NCI-H1930 (cell line): ENCODE measurements around the gene MARK1.
"Not testable (repeated sequence)": the region's sequence is repeated elsewhere in the genome, so short reads cannot be mapped to it uniquely, and the experiment has no call there.

Experiments
- DNase-seq, 2 experiments: peaks; one replicate each; lab custom pipeline; 2025; lab: John Stamatoyannopoulos, UW

Gene MARK1

DNA sequence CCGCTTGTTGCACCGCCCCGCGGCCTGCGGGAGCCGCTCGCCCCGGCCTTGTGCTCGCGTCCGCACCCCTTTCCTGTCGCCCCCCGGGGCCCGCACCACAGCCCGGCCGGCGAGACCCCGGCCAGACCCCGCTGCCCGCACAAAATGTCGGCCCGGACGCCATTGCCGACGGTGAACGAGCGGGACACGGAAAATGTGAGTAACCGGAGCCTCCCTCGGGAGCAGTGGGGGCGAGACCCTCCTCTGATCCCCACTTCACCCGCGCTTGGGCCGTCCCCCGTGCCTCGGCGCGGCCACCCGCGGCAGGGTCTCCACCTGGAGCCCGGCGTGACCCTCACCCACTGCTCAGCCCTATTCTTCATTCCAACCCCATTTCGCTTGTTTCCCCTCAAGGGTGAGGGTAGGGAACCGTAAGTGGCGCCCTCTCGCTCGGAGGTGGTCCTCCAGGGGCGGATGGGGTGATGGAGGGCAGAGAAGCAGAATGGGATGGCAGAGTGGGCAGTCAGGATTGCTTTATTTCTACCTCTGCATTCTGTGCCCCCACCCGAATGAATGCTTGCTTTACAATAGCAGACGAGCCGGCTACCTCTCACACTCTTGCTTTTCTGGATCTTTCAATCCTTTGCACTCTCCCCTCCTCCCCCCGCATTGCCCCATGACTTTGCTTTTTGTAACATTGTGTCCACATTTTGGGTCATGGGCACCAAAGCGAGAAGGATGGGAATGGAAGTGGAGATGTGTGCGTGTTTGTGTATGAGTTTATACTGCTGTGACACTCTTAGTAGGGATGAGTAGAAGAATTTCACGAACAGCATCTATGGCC is 954 bp downstream of the MARK1 start:
- peak in 1 of 2 experiments; percentile 43 for DNase-seq

GRCh38 chr1:220529521-220530020 is 1.6 kb downstream of the MARK1 start:
- DNase-seq: no peak

DNA sequence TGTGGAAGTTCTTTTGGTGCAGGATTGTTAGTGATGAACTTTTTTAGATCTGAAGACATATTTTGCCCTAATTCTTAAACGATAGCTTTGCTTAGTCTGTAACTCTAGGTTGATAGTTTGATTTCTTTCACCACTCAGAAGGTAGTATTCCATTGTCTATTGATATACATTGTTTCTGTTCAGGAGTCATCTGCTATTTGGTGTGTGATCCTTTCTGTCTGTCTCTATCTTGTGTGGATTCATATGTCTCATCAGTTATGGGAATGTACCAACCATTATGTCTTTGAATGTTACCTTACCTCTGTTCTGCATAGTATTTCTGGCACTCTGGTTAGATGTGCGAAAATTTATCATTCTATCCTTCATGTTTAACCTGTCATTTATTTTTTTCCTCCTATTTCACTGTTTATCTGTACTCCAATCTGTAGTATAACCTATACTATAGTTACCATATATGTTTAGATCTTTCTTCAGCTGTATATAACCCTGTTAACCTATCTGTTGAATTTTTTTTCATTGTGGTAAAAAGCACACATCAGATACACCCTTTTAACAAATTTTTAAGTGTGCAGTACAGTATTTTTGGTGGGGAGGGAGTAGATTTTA is 5.7 kb downstream of the MARK1 start:
- no peak for DNase-seq

- no peak for DNase-seq
These were observed 17.0 kb downstream of the MARK1 start for GRCh38 chr1:220544901-220545303.

GRCh38 chr1:220550811-220551399 is 23.0 kb downstream of the MARK1 start:
- no peak for DNase-seq

- no peak for DNase-seq
These were observed 23.8 kb downstream of the MARK1 start for GRCh38 chr1:220551718-220552117.

DNA sequence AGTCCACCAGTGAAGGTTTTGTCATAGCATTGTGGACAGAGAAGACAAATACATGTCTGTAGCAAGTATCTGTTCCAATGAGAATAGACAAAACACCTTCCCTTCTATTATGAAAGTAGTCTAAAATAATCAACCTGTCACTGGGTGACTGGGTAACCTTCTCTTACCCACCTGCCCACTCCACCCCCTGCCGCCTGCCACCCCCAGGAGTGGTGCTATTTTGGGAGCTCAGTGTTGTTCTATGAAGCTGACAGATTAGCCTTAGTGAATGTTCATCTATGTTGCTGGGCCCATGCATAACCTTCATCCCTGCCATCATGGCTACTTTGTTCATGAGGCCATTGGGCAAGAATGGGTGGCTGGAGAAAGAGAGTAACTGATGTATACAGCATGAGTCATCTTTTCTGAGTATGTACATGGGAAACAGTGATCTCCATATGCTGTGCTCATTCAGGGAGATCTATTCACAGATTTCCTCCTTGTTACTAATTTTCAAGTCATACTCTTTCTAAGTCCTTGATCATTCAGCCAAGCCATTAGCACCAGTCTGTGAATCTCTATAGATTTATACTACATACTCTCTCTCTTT is 24.8 kb downstream of the MARK1 start:
- no peak for DNase-seq

DNA sequence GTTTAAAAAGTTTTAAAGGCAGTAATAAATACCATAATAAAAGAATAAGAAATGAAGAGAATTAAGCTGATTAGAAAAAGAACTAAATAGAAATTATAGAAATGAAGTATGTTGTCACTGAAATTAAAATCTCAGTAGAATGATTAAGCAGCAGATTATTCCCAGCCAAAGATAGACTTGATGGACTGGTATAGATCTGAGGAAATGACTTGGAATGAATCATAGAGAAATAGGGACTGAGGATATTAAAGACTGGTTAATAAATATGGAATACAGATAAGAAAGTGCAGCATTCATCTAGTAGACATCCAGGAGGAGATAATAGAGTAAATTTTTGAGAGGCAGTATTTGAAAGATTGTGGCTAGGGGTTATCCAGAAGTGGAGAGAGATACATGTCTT is 28.7 kb downstream of the MARK1 start:
- DNase-seq: no peak

DNA sequence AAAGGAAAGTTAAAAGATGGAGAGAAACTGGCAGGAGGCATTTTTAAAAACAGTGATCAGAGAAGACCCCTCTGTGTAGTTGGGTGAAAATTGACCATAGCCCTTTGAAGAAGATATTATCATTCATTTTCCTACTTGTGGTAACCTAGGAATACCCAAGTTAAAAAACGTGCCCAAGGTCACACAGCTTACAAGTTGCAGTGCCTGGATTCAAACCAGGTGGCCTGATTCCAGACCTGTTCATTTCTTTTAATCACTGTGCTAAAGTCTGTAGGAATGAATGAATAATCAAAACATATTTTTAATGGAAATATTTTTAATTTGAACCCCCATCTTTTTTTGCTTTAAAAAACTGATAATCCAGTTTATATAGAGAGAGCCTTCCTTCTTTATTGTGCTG is 35.6 kb downstream of the MARK1 start:
- DNase-seq: no peak

- no peak for DNase-seq
These were observed 36.3 kb downstream of the MARK1 start for GRCh38 chr1:220564216-220564615.

DNA sequence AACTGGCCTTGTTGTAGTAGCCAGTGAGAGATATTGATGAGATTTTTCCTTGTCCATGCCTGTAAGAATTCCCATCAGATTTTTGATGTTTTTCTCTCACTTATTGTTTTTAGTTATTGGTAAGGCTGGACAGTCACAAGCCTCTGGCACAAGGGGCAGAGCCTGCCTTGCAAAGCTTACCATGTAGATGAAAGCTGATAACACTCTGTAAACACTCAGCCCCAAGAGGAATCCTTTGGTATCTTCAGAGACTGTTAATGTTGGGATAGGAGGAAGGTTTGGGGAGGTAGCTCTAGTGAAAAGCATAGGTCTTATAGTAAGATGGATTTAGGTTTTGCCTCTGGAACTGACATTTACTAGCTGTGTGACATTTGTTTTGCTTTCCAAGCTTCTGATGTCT is 37.7 kb downstream of the MARK1 start:
- DNase-seq: no peak

- no peak for DNase-seq
These were observed 38.9 kb downstream of the MARK1 start for GRCh38 chr1:220566869-220567268.

- no peak for DNase-seq
These were observed 44.5 kb downstream of the MARK1 start for GRCh38 chr1:220572416-220572815.

DNA sequence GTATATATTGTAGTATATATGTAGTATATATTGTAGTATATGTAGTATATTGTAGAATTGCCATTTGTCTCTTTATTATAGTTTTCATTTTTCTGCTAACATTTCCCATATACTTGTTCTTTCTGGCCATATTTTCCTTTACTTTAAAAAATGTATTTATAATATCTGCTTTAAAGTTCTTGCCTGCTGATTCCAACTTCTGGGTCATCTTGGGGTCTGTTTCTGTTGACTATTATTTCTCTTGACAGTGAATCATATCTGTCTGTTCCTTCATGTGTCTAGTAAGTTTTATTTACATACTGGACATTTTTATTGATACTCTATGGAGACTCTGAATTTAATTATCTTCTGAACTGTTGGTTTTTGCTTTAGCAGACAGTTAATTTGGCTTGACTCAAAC is 45.9 kb downstream of the MARK1 start:
- DNase-seq: no peak

DNA sequence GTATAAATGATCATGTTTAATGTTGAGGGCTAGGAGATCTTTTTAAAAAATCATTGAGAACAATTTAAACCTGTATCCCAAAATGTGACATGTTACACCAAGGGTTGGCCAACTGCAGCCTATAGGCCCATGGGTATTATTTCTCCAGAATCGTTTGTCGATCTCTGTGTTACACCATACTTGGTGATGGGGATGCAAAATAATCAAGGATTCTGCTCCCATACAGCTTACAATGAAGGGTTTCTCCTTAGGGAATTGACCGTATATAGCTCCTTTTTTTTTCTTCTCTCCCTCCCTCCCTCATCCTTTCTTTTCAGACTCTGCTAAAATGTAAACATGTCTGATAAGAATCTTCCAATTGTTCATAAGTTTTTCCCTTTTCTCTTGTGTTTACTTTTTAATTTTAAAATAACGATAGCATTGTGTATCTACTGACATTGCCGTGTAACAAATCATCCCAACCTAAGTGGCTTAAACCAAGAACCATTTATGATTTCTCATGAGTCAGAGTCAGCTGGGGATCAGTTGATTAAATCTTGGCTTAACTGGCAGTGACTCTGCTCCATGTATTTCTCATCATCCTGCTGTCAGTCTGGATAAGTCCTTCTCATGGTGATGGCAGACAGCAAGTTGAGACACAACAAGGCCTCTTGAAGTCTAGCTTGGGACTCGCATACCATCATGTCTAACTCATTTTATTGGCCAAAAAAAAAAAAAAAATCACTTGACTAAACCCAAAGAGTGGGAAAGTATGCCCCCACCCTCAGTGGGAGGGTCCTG is 48.0 kb downstream of the MARK1 start:
- DNase-seq: no peak

- no peak for DNase-seq
These were observed 50.0 kb downstream of the MARK1 start for GRCh38 chr1:220577926-220578325.

- DNase-seq: peak in 1 of 2 experiments; percentile 13
These were observed 51.4 kb downstream of the MARK1 start for GRCh38 chr1:220579317-220579716.

- DNase-seq: no peak
These were observed 64.8 kb downstream of the MARK1 start for GRCh38 chr1:220592714-220593113.

DNA sequence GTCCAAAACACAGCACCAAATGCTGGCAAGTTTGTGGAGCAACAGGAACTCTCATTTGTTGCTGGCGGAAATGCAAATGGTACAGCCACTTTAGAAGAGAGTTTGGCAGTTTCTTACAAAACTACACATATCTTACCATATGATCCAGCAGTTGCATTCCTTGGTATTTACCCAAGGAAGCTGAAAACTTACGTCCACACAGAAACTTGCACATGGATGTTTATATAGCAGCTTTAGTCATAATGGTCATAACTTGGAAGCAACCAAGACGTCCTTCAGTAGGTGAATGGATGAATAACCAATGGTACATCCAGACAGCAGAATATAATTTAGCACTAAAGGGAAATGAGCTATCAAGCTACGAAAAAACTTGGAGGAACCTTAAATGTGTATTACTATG is 66.4 kb downstream of the MARK1 start:
- DNase-seq: no peak

DNA sequence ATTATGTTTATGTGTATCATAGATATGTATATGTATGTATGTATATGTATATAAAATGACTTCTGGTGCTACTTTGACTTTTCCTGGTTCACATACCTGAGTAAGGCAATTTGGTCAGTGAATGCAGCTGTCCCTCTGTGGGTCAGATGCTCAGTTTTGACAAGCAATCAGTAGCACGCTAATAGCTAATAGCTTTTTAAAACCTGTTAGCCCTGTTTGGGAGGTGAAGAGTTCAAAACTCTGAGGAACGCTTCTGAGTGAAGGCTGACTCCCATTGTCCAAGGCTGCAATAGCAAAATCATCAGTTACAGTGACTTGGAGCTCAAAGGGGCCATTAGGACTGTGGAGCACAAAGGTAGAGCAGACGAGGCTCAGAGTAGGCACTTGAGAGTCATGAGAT is 67.2 kb downstream of the MARK1 start:
- DNase-seq: no peak

DNA sequence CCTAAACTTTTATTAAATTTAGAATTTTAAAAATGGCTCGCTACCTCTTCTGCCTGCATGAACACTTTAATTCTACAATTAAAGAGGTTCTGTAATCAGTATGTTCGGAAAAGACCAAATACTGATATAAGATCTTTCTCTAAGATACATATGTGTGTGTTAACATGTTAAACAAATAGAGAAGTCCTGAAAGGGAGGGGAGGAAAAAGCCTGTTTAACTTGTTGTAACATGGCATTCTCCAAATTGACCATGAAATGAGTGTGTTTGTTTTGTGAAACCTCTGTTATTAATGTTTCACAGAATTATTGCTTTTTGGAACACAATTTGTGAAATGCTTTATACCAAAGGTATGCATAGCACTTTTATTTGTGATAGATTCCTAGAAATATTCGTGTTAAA is 77.0 kb downstream of the MARK1 start:
- DNase-seq: no peak

DNA sequence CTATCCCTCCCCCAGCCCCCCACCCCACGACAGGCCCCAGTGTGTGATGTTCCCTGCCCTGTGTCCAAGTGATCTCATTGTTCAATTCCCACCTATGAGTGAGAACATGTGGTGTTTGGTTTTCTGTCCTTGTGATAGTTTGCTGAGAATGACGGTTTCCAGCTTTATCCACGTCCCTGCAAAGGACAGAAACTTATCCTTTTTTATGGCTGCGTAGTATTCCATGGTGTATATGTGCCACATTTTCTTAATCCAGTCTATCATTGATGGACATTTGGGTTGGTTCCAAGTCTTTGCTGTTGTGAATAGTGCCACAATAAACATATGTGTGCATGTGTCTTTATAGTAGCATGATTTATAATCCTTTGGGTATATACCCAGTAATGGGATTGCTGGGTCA is 77.7 kb downstream of the MARK1 start:
- not testable (repeated sequence) for DNase-seq
